Activated T-helper 1 cell treated with anti-CD3 and anti-CD28 coated beads, Interleukin-2, amount 50 U/mL, for 16 hours (primary cell): ENCODE results near the gene APP.
"Not testable (repeated sequence)": the region's sequence is repeated elsewhere in the genome, so short reads cannot be mapped to it uniquely, and the experiment has no call there.

Experiments
- DNase-seq, 2 donors: peaks; one replicate each; pipeline ENCODE4 v3.0.0-alpha.2; 2020; ENCODE audit warnings: low read depth in 1 of 2, low spot score in 1 of 2

APP gene

DNA sequence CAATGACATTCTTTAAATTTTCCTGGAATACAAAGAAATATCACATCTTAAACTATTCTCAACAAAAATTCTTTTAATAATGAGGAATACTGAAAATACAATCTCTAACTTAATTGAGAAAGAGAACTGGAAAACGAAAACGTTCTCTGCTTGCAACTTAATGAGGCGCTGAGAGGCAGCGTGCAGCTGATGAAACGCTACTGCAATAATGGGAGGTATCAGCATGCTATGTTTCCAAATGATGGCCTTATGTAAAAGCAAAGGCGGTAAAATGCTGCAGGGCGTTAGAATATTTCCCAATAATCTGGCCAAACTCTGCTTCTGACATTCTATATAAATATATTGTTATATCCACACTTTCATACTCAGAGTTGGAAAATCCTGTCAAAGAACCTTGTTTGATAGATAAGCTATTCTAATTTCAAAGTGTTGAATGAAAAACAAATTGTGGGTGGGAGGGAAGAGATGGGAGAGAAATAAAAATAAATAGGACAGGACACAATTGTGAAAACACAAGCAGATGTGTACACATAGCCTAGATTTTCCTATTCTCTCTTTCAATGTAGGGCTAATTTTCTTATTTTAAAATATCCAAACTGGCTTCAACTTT lies 70.9 kb downstream of the APP start:
- no peak for DNase-seq

GRCh38 chr21:26098772-26099397 lies 71.7 kb downstream of the APP start:
- no peak for DNase-seq

- DNase-seq = no peak
Observed at GRCh38 chr21:26097475-26097874, 73.1 kb downstream of the APP start.

DNA sequence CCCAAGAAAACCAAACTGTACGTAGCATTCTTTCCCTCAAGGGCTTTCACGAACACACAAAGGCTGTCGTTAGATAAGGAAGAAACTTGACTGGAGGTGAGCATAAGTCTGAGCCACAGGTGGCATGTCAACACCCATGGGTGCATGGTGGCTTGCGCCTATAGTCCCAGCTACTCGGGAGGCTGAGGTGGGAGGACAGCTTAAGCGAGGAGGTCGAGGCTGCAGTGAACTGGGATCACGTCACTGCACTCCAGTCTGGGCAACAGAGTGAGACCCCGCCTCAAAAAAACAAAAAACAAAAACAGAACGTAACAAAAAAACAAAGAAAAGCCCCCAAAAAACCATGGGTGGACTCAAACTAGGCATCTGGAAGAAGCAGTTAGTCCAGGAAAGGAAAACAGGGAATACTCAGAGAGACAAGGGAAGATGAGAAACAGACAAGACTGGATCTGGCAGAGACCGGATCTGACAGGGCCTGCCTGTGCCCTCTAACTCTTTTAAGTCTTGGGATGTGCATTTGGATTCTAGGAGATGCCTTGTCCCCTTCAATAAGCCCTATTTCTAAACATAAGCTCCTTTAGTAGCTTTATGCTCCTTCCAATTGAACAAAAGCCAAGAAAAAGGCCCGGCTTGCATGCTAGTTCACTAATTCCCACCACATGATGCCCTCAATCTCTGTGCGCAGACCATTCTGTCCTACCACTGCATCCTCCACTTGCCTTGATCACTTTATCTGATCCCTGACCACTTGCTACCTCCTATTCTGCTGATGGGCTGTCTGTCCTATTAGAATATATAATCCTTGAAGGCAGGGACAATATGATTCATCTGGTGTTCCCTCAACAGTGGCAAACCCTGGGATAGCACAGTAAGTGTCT lies 73.8 kb downstream of the APP start:
- no peak for DNase-seq

- no peak for DNase-seq
Observed at GRCh38 chr21:26095131-26095530, 75.4 kb downstream of the APP start.

GRCh38 chr21:26093122-26093521 lies 77.4 kb downstream of the APP start:
- DNase-seq = no peak

DNA sequence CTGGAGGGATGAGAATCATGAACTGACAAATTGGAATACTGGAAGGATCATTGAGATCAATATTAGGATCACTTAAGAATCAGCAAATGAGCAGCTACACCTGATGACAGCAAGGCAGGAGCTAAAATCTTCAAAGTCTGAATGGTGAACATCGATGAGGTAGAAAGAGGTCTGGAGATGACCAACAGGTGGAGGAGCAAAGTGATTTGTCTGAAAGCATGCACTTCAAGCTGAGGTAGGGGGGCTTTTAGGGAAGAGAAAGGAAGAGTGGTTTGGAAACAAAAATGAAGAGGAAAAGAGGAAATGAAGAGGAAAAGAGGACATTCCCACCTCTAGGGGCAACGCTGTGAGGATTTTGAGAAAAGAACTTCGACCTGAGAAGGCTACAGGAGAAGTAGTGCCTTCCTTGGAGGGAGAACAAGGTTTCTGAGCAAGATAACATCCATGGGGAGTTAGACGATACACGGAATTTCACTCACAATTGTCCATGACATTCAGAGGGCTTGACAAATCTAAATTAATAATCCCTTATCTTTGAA lies 79.0 kb downstream of the APP start:
- no peak for DNase-seq

DNA sequence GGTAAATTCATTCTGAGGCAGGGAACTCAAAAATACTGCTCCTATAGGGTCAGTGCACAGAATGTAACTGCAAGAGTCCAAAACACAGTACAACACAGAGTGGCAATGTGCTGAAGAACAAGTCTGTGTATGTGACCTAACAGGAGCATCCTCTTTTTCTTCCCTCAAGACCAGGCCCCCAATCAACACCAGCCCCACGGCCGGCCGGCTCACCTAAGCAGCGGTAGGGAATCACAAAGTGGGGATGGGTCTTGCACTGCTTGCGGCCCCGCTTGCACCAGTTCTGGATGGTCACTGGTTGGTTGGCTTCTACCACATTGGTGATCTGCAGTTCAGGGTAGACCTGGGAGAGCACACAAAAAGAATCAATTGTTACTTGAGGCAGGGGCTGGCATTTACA lies 80.8 kb downstream of the APP start:
- DNase-seq = no peak

GRCh38 chr21:26087223-26087918 lies 83.2 kb downstream of the APP start:
- DNase-seq = no peak

DNA sequence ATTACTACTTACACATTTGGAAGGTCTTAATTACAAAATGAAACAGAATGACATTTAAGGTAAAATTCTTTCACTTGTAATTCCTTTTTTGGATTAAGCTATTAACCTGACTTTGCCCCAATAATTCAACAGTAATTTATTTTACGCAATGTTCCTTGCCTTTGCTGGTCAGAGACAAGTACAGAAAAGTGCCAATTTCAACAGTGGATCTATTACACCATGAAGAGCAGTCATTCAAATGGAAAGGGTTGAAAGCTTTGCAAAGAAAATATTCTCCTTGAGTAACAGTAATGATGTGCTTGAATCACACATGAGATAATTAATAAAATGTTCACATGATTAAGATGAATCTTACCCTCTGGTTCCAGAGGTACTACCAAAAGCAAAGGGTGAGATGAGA lies 84.7 kb downstream of the APP start:
- DNase-seq = no peak

DNA sequence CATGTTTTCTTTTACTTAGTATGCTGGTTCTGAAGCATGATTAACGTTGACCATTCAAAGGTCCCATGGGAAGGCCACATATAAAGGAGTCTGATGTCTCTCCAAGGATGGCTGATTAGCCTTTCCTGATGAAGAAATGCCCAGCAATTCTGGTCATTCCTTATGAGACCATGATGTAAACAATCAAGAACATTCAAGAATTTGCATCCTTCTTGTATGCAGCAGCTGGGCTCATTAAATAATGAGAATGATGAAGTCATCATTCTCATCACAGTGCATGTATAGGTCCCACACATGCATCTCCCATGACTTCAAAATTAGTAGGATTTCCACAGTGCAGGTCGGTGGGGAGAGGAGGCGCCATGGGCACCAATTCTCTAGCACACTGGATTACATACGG lies 85.4 kb downstream of the APP start:
- no peak for DNase-seq

DNA sequence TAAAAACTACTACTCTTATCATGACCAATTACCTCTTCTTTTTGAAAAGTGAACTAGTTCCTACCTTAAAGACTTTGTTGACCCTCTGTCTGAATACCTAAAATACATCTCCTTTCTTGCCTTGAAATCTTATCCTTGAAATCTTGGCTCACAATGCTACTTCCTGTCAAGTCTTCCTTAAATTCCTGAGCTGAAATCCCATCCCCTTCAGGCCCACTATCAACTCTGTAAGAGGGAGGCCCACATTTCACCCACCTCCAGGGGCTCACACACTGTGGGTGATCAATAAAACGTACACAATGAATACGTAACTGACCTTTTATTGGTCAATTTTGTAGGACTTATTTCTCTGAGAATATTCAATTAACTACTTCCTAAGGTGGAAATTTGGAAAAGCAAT lies 88.0 kb downstream of the APP start:
- DNase-seq = no peak

GRCh38 chr21:26081175-26081760 lies 89.3 kb downstream of the APP start:
- not testable (repeated sequence) for DNase-seq

GRCh38 chr21:26080211-26080610 lies 90.4 kb downstream of the APP start:
- DNase-seq = no peak

DNA sequence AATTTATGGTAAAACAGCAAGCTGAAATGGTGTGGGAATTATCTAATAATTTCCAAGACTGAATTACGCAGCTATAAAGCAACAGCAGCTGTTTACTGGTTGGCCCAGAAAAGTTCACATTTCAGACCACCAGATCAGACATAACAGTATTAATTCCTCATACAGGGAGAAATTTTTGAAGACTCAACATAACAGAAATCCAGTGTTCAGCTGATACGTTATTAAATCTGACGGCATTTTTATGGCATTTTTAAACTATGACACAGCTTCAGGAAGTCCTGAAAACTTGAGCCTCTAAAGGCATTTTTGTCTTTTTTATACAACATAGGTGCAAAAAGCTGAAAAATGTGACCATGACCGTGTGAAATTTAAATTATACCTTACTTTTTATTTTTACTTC lies 91.2 kb downstream of the APP start:
- DNase-seq = no peak

- no peak for DNase-seq
Observed at GRCh38 chr21:26077521-26077920, 93.0 kb downstream of the APP start.

DNA sequence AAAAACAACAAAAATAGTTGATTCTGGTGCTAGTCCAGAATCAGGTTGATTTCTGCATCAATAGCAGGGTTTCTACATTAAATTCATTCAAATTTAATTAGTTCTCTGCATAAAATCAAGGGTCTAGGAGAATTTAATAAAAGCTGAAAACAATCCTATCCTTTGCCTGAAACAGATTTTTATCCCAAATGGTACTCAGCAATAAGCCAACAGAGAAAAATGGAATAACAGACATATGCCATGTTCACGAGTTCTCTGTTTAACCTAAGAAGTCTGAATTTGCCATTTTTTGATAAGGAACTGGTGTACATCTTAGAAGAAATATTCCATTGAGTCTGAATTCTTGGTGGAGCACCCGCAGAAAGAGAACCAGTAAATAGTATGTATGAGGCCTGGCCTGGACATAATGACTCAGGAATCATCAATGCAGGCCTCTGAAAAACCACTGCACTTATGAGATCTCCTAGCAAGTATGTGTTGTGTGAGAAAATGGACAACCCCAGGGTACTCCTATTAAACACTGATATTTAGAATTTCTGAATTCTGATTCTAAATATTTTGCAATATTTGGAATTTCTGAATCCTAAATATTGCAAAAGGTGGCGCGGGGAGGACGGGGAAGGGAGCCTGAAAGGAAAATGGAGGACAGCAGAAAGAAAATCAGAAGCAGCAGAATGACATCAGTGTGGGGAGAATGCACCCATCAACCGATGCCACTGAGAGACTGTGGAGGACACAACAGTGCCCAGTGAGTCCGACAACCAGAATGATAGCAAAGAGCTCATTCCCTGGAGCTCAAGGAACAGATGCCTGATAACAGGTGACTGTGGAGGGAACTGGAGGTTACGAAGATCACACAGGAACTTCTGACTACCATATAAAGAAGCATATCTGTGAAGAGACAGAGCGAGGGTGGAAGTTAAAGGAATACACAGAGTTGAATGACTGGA lies 97.6 kb downstream of the APP start:
- DNase-seq = no peak

DNA sequence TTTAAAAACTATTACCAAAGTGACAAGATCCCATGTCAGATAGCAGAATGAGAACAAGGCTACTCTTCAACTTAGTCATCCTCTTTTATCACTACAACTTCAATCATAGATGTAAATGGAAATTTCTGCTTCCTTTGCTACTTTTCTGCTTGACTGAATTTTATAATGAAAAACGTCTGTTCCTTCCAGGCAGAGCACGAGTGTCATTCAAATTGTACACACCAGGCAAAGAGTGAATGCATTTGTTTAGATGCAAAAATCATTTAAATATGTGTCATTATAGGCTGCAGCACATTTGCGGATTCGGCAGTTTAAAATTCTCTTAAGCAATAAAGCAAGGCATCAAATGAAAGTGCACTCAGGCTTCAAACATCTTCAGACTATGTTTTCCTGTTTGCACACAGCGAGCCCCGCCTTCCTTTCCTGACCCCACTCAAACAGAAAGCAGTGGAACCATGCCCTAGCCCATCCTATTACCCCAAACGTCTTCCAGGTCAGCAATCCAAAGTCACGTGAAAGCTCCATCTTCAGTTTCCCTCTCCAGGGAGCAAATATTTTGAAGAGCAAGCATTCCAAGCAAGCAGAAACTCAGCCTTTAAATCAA lies 99.6 kb downstream of the APP start:
- DNase-seq = no peak

DNA sequence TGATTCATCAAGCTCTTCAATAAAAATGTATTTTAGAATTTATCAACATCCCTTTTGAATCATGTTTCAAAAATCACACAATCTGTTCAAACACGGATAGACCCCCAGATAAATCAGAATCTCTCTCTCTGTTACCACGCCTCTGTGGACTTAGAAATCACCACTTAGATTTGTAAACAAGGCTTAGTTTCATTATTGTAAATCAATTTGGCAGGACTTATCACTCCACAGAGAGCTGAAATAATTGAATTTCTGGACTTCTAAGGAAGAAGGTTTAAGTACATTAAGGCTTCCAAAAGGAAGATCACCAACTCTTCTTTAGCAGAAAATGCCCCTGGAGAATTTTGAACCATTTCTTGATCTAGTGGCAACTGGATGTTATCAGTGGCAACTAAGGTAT lies 100.4 kb downstream of the APP start:
- no peak for DNase-seq

DNA sequence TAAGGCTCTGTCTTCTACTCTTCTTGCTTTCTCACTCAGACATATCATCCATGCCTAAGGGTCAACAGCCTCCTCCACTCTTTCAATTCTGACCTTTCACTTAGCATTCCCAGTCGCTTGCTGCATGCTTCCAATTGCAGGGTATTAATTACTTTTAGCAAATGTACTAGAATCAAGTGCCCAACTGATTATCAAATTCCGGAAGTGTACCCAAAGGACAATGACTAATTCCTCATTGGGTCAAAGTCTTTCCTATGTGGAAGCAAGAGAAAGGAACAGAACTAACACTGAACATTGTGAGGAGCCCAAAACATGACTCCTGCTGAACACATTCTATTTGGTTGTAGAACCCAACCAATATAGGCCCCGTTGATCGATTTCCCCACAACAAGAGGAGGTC lies 101.8 kb downstream of the APP start:
- DNase-seq = no peak
